ENCODE results near the gene SLC38A3. TPM values are rescaled to one million over a fixed set of nuclear protein-coding genes. Genes with fewer than 3 reads are reported as not detected.

Gene SLC38A3
- total RNA-seq, 1 experiment from 2014 or later, result not detected

DNA sequence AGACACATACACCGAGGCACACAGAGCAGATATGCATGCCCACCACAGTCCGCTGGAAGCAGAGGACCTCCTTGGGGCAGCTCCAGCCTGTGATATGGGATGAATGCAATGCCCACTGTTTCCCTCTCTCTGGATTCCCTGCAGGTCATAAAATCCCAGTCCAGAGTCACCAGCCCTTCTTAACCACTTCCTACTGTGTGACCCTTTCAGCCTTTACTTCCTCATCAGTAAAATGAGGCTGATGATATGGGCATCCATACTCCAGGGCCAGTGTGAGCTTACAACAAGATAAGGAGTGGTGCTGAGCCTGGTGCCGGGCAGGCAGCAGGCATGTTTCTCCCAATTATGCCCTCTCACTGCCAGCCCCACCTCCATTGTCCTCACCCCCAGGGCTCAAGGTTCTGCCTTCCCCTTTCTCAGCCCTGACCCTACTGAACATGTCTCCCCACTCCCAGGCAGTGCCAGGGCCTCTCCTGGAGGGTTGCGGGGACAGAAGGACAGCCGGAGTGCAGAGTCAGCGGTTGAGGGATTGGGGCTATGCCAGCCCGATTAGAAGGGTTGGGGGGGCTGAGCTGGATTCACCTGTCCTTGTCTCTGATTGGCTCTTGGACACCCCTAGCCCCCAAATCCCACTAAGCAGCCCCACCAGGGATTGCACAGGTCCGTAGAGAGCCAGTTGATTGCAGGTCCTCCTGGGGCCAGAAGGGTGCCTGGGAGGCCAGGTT is 14.0 kb upstream of the SLC38A3 start, which contains the start of gene GNAT1:
GNAT1 (plus strand) TSS at position 675 of the 725 bp plus-strand sequence. CDS start 116 bp downstream, outside the sequence.
- H3K4me3 ChIP-seq, result no peak within 1 kb of the TSS
- H3K36me3 ChIP-seq, result no peaks in the 10 kb centered on the region
- peaks cover 5% of the 10 kb centered on the region for H3K4me1 ChIP-seq (replicated peaks)
- H3K9me3 ChIP-seq (replicated peaks), result no peaks in the 10 kb centered on the region
- H3K27me3 ChIP-seq (replicated peaks), result peaks cover 11% of the 10 kb centered on the region
- H3K27ac ChIP-seq, result no peak within 1 kb of the TSS
- no peak for DNase-seq (ENCODE audit: low read depth in 1 of 2, low spot score in 2 of 2)

DNA sequence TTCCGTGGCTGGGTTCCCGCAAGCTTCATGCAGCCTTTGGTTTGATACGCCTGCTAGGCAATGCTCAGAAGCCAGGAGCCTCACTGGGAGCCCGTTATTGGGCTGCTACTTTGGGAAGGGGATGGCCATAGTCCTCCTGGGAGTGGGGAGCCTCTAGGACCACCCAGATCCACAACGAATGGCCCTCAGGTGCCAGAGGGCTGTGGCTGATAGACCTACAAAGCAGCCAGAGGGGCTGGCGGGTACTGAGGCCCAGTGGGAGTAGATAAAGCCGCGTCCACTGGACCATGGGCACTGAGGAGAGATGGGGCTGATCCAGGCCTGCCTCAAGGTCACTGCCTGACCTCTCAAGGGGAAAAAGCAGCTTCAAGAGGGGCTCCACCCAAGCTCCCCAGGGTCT is 12.9 kb upstream of the SLC38A3 start:
- no peaks in the 10 kb centered on the region for H3K9me3 ChIP-seq (replicated peaks)
- no peak overlapping the region for H3K27ac ChIP-seq
- peaks cover 11% of the 10 kb centered on the region for H3K27me3 ChIP-seq (replicated peaks)
- DNase-seq (ENCODE audit: low read depth in 1 of 2, low spot score in 2 of 2), result no peak
- no peak overlapping the region for H3K4me3 ChIP-seq
- H3K4me1 ChIP-seq (replicated peaks), result peaks cover 5% of the 10 kb centered on the region
- no peaks in the 10 kb centered on the region for H3K36me3 ChIP-seq

DNA sequence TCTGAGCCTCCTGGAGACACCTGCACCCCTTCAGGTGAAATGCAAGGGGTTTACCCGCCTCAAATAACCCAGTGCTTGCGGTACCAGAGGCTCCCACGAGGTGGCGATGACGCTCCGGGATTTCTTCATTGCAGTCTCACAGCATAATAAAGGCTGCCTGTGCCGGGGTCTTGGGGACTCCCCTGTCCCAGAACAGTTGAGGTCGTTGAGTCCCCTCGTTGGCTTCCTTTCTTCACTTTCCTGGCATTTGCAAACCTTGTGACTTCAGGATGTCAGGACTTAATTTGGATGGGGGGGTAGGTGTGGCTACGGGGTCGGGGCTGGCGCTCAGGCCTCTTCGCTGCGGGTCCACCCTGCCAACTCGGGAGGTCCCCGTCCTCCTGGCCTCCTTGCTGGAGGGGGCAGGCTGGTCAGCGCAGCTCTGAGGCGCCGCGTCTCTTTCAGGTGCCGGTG is 12.4 kb upstream of the SLC38A3 start:
- H3K27ac ChIP-seq, result no peak overlapping the region
- peak; percentile 41 to 60 for DNase-seq (ENCODE audit: low read depth in 1 of 2, low spot score in 2 of 2)

DNA sequence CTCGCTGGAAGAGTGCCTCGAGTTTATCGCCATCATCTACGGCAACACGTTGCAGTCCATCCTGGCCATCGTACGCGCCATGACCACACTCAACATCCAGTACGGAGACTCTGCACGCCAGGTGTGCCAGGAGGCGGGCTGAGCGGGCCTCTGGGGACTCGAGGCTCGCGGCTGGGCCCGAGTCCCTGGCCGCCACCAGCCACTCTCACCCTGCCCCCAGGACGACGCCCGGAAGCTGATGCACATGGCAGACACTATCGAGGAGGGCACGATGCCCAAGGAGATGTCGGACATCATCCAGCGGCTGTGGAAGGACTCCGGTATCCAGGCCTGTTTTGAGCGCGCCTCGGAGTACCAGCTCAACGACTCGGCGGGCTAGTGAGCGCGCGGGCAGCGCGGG is 11.8 kb upstream of the SLC38A3 start:
- Histone ChIP-seq H3K36me3 (no peaks in the 10 kb centered on the region), H3K27ac (no peak overlapping the region), H3K4me3 (no peak overlapping the region), H3K9me3 (replicated peaks) (no peaks in the 10 kb centered on the region), H3K4me1 (replicated peaks) (peaks cover 5% of the 10 kb centered on the region), H3K27me3 (replicated peaks) (peaks cover 11% of the 10 kb centered on the region)
- DNase-seq (ENCODE audit: low read depth in 1 of 2, low spot score in 2 of 2), result no peak

More for the DNA sequence above, 12.4 kb upstream of the SLC38A3 start:
- Histone ChIP-seq H3K9me3 (replicated peaks) (no peaks in the 10 kb centered on the region), H3K27me3 (replicated peaks) (peaks cover 11% of the 10 kb centered on the region), H3K4me1 (replicated peaks) (peaks cover 5% of the 10 kb centered on the region), H3K4me3 (no peak overlapping the region), H3K36me3 (no peaks in the 10 kb centered on the region)

DNA sequence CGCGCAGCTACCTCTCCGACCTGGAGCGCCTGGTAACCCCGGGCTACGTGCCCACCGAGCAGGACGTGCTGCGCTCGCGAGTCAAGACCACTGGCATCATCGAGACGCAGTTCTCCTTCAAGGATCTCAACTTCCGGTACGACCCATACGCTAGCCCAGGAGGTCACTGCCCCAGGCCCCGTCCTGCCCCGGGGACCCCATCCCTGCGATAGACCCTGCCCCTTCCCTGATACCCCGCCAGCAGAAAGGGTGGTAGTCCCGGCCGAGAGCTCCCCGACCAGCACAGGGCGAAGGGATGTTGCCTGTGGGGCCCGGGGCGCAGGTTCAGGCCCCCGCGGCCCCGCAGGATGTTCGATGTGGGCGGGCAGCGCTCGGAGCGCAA is 11.3 kb upstream of the SLC38A3 start:
- Histone ChIP-seq H3K27ac (no peak overlapping the region), H3K4me3 (no peak overlapping the region), H3K36me3 (no peaks in the 10 kb centered on the region), H3K27me3 (replicated peaks) (peaks cover 11% of the 10 kb centered on the region), H3K9me3 (replicated peaks) (no peaks in the 10 kb centered on the region), H3K4me1 (replicated peaks) (peaks cover 5% of the 10 kb centered on the region)
- DNase-seq (ENCODE audit: low read depth in 1 of 2, low spot score in 2 of 2), result no peak

DNA sequence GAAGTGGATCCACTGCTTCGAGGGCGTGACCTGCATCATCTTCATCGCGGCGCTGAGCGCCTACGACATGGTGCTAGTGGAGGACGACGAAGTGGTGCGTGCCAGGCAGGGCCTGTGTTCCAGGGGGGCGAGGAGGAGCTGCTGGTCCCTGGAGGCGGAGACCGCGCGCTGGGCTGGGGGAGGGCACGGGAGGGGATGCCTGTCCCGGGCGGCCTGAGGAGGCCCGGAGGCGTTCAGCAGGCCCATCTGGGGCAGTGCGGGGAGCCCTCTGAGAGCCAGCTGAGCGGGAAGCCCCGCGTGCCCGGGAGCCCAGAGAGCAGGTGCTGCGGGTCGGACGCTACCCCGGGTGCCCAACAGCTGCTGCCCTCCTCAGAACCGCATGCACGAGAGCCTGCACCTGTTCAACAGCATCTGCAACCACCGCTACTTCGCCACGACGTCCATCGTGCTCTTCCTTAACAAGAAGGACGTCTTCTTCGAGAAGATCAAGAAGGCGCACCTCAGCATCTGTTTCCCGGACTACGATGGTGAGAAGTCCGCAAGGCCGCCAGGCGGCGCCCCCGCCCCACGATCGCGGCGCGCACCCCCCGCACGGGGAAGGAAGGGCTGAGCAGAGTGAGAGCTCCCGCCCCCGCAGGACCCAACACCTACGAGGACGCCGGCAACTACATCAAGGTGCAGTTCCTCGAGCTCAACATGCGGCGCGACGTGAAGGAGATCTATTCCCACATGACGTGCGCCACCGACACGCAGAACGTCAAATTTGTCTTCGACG is 10.8 kb upstream of the SLC38A3 start:
- no peak overlapping the region for H3K27ac ChIP-seq
- H3K4me1 ChIP-seq (replicated peaks), result peaks cover 5% of the 10 kb centered on the region
- H3K4me3 ChIP-seq, result no peak overlapping the region
- H3K27me3 ChIP-seq (replicated peaks), result peaks cover 13% of the 10 kb centered on the region
- no peaks in the 10 kb centered on the region for H3K9me3 ChIP-seq (replicated peaks)
- no peaks in the 10 kb centered on the region for H3K36me3 ChIP-seq
- peak in 1 of 2 experiments; percentile 57 for DNase-seq (ENCODE audit: low read depth in 1 of 2, low spot score in 2 of 2)

DNA sequence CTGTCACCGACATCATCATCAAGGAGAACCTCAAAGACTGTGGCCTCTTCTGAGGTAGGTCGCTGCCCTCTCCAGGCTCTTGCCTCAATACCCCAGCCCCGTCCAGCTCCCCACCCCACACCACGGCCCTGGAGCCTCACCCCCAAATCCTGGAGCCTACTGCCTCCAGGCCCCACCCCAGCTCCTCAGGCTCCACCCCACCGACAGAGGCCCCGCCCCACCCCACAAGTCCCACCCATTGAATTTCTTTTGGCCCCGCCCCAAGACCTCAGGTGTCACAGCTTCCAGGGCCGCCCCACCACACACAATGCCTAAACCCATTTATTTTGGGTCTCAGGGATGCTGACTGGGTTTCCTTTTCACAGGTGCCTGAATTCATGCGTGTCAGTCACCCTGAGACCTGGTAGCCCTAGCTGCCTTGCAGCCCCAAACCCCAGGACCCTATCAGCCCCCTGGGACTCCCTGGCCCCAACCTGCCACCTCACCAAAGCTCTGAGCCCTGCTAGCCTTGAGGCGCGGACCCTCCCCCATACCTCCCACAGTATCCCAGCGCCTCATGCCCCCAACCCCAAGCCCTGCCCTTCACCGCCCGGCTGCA is 10.1 kb upstream of the SLC38A3 start:
- Histone ChIP-seq H3K4me3 (no peak overlapping the region), H3K27ac (no peak overlapping the region), H3K9me3 (replicated peaks) (no peaks in the 10 kb centered on the region)

DNA sequence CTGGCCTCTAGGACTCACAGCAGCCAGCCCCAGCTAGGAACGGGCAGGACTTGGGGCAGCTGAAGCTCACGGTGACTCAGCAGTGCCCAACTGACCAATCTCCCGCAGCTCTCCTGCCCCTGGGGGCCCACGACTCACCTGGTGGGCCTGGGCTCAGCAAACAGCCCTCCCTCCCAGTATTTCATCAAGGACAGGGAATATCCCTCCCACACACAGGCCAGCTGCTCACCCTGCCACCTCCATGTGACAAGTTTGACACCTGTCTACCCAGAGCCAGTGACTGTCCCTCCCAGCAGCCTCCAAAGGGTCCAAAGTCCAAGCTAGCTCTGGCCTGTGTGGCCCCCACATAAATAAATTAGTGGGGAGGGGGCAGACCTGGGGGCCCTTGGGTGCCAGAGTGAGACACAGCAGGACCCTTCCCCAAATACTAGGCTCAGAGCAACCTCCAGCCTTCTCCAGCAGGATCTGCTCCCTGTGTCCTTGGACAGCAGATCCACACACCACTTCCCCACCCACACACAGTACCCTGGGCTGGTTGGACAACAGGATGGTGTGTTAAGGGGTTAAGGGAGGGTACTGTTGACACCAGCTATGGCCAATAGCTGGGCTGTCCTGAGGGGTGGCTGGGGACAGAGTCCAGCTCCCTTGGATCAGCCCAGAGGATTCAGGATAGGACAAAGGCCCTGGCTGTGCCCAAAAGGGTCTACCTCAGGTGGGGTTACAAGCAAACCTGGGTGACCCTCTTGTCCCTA is 9.4 kb upstream of the SLC38A3 start:
- Histone ChIP-seq H3K27me3 (replicated peaks) (peaks cover 17% of the 10 kb centered on the region), H3K4me1 (replicated peaks) (peaks cover 5% of the 10 kb centered on the region), H3K9me3 (replicated peaks) (no peaks in the 10 kb centered on the region), H3K4me3 (no peak overlapping the region), H3K27ac (no peak overlapping the region), H3K36me3 (no peaks in the 10 kb centered on the region)
- no peak for DNase-seq (ENCODE audit: low read depth in 1 of 2, low spot score in 2 of 2)

More for the DNA sequence above, 10.1 kb upstream of the SLC38A3 start:
- DNase-seq (ENCODE audit: low read depth in 1 of 2, low spot score in 2 of 2), result no peak
- Histone ChIP-seq H3K4me1 (replicated peaks) (peaks cover 5% of the 10 kb centered on the region), H3K36me3 (no peaks in the 10 kb centered on the region), H3K27me3 (replicated peaks) (peaks cover 17% of the 10 kb centered on the region)

DNA sequence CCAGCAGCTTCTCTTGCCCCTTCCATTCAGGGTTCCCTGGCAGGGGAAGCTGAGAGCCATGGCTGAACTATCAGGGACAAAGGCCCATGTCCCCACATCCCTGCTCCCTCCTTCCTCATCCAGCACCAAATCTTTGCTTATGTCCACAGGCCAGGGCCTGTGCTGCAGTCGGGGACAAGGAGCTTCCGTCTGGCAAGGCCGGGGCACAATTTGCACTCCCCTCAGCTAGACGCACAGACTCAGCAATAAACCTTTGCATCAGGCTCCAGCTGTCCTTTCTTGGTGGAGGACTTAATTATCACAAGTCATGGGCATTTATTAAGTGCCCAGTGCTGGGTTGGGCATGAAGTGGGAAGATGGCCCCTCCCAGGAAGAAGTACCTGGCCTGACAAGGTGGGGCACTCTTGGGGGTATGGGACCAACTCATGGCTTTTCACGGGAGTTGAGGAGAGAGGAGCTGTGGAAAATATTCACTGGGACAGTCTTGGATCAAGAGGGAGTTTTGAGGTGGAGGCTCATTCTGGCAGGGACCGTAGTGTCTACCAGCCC is 8.7 kb upstream of the SLC38A3 start:
- peaks cover 17% of the 10 kb centered on the region for H3K27me3 ChIP-seq (replicated peaks)
- no peak overlapping the region for H3K27ac ChIP-seq
- no peaks in the 10 kb centered on the region for H3K9me3 ChIP-seq (replicated peaks)
- H3K36me3 ChIP-seq, result no peaks in the 10 kb centered on the region
- H3K4me3 ChIP-seq, result no peak overlapping the region
- peaks cover 5% of the 10 kb centered on the region for H3K4me1 ChIP-seq (replicated peaks)
- DNase-seq (ENCODE audit: low read depth in 1 of 2, low spot score in 2 of 2), result no peak

DNA sequence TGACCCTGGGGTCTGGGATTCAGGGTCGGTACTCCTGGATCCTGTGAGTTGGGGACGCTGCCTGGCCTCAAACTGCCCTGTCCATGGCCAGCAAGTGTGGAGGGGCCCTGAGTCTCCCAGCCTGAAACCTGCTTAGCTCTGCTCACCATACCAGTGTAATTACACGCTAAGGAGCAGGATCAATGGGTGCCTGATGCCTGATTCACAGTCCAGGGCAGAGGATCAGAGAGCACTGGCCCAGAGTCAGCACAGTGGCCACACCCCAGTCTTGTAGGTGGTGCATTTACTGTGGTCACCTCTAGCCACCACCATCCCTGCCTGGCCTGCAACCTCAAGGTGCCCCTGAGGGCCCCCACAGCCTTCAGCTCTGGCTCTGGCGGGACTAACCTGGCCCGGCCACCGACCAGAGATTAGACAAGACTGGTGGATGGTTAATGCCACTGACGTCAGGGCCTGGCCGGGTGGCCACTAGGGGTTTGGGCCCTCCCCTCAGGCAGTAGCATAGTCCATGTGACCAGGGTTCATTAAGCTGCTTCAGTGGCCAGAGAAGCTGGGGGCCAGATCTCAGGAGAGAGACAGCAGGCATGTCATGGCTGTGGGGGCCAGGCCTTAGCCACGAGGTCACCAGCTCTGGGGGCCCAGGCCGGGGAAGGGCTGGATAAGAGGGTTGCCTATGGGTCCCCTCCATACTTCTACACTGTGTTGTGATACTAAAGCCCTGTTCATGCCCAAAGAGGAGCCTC is 3.3 kb upstream of the SLC38A3 start:
- Histone ChIP-seq H3K36me3 (no peaks in the 10 kb centered on the region), H3K27me3 (replicated peaks) (peaks cover 27% of the 10 kb centered on the region), H3K27ac (no peak overlapping the region), H3K9me3 (replicated peaks) (no peaks in the 10 kb centered on the region), H3K4me1 (replicated peaks) (no peaks in the 10 kb centered on the region), H3K4me3 (no peak overlapping the region)
- DNase-seq (ENCODE audit: low read depth in 1 of 2, low spot score in 2 of 2), result no peak

DNA sequence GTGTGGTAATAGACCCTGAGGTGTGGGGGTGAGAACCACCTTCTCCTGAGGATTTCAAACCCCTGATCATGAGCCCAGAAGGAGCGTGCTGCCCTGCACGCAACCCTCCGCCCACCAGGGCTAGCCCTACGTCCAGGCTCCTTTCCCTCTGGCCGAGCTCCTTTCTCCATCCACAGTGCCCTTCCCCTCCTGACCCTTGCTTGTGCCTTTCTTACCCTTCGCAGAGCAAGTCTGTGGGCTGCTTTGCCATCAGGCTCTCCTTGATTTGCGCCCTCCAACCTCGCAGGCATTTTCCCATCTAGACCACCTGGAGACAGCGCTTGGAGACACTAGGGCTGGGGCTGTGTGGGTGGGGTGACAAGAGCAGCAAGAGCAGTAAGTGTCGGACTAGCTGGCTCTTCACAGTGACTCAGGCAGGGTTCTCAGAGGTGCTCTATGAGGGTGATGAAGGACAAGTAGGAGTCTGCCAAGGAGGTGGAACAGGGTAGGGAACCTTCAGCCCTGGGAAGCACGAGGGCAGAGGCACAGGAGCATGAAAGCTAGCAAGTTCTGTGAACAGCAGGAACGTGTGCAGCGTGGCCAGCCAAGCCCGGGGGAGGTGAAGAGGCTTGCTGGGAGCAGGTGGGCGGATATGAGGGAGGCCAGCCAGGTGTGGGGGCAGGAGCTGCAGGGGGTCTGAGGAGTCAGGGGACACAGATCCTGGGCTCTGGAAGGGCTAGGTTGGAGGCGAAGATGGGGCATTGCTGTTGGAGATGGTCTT is 2.5 kb upstream of the SLC38A3 start:
- H3K4me3 ChIP-seq, result no peak overlapping the region
- no peaks in the 10 kb centered on the region for H3K9me3 ChIP-seq (replicated peaks)
- H3K4me1 ChIP-seq (replicated peaks), result no peaks in the 10 kb centered on the region
- peaks cover 27% of the 10 kb centered on the region for H3K27me3 ChIP-seq (replicated peaks)
- no peak for DNase-seq (ENCODE audit: low read depth in 1 of 2, low spot score in 2 of 2)
- no peaks in the 10 kb centered on the region for H3K36me3 ChIP-seq
- H3K27ac ChIP-seq, result no peak overlapping the region

DNA sequence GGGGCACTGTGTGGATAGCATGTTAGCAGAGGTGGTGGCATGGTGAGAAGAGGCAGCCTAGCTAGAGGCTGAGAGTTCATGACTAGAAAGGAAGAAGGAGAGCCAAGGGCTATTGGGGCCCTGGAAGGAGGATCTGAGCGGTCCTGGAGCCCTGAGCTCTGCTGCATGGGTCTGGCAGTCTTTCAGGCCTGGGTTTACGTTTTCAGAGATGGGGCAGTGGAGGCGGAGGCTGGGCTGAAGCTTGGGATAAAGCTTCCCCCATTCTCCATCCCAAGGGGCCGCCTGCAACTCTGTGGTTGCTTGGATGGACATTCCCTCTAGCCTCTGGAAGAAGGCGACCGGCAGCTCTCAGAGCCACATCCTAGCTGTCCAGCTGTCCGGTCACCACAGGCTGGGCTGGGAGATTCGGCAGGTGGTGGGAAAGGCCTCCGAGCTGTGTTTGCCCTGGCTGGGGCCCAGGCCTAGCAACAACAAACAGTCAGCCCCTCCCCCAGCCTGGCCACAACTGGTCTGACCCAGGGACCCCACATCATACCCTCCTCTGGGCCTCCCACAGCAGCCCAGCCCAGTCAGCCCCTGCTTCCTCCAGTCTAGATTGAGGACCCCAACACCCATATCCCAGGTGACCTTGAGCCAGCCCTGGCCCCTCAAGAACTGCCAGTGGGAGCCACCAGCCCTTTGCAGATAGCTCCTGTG is 1.8 kb upstream of the SLC38A3 start:
- Histone ChIP-seq H3K27ac (no peak overlapping the region), H3K4me3 (no peak overlapping the region), H3K9me3 (replicated peaks) (no peaks in the 10 kb centered on the region), H3K36me3 (no peaks in the 10 kb centered on the region), H3K27me3 (replicated peaks) (peaks cover 27% of the 10 kb centered on the region), H3K4me1 (replicated peaks) (no peaks in the 10 kb centered on the region)
- no peak for DNase-seq (ENCODE audit: low read depth in 1 of 2, low spot score in 2 of 2)
